CD8-positive, alpha-beta memory T cell (primary cell): Measurements from ENCODE around the gene NPAS2. TPM values are rescaled to one million over a fixed set of nuclear protein-coding genes. Genes with fewer than 3 reads are reported as not detected.

Experiments used
- CTCF ChIA-PET: fragments of 350-600 bp; sonication (Branson Sonifier 250); formaldehyde crosslinking; loops from one replicate; lab custom pipeline; 2021; ENCODE audit warnings: antibody characterized with exemption; lab: Charles Lee
- POLR2A ChIA-PET: fragments of 350-600 bp; sonication (Branson Sonifier 250); formaldehyde crosslinking; loops from one replicate; lab custom pipeline; 2021; ENCODE audit warnings: antibody characterized with exemption; lab: Charles Lee
- DNase-seq, 5 donors: peaks; one replicate each; pipeline versions ENCODE4 v3.0.0 to v3.0.0-alpha.2; 2020 to 2022; ENCODE audit warnings: mixed read lengths in 1 of 5
- H3K27ac ChIP-seq: one replicate; pipeline ENCODE4 v1.7.0; 2013; ENCODE audit warnings: low read depth, mild to moderate bottlenecking, low read length, moderate library complexity
- H3K27me3 ChIP-seq: 2 replicates; pipeline ENCODE4 v1.7.0; 2013; ENCODE audit warnings: low read length, mild to moderate bottlenecking; ENCODE audit not compliant: insufficient read depth, poor library complexity, severe bottlenecking
- H3K36me3 ChIP-seq: 2 replicates; pipeline ENCODE4 v1.7.0; 2013; ENCODE audit warnings: mild to moderate bottlenecking, low read length, moderate library complexity; ENCODE audit not compliant: insufficient read depth
- H3K4me1 ChIP-seq: 2 replicates; pipeline ENCODE4 v1.7.0; 2013; ENCODE audit warnings: mild to moderate bottlenecking, low read length, moderate library complexity; ENCODE audit not compliant: insufficient read depth
- H3K4me3 ChIP-seq: 2 replicates; pipeline ENCODE4 v1.7.0; 2013; ENCODE audit warnings: mild to moderate bottlenecking, low read length
- H3K9me3 ChIP-seq: 2 replicates; pipeline ENCODE4 v1.7.0; 2013; ENCODE audit warnings: mild to moderate bottlenecking, low read length
- H3K27ac Mint-ChIP-seq, 8 donors: one replicate each; pipeline ENCODE4 v1.8.0; 2020 to 2021; ENCODE audit warnings: mixed read lengths in 8 of 8, mild to moderate bottlenecking in 6 of 8, inconsistent platforms in 3 of 8, moderate library complexity in 3 of 8
- H3K27me3 Mint-ChIP-seq, 2 donors: one replicate each; pipeline ENCODE4 v1.8.0; 2020 to 2021; ENCODE audit warnings: mixed read lengths in 2 of 2, mild to moderate bottlenecking in 1 of 2, moderate library complexity in 1 of 2
- H3K36me3 Mint-ChIP-seq, 3 donors: one replicate each; pipeline ENCODE4 v1.8.0; 2020 to 2021; ENCODE audit warnings: mixed read lengths in 3 of 3, inconsistent platforms in 1 of 3, mild to moderate bottlenecking in 1 of 3
- H3K4me1 Mint-ChIP-seq, 3 donors: one replicate each; pipeline ENCODE4 v1.8.0; 2020 to 2021; ENCODE audit warnings: mixed read lengths in 3 of 3, inconsistent platforms in 1 of 3, mild to moderate bottlenecking in 1 of 3
- H3K4me3 Mint-ChIP-seq, 7 donors: one replicate each; pipeline ENCODE4 v1.8.0; 2020 to 2021; ENCODE audit warnings: mixed read lengths in 7 of 7, mild to moderate bottlenecking in 6 of 7, moderate library complexity in 4 of 7, inconsistent platforms in 2 of 7
- H3K9me3 Mint-ChIP-seq, 5 donors: one replicate each; pipeline ENCODE4 v1.8.0; 2020 to 2022; ENCODE audit warnings: mixed read lengths in 5 of 5, mild to moderate bottlenecking in 3 of 5, moderate library complexity in 2 of 5, inconsistent platforms in 1 of 5
- polyA plus RNA-seq: library from polyadenylated mRNA; unstranded; fragments of 300-500 nt; fragmentation: Illumina TruSeq; gene quantifications from one replicate; pipeline ENCODE4 v1.2.3, GENCODE V29; 2021
- total RNA-seq, 2 experiments: library from RNA; stranded (reverse); gene quantifications; one replicate each; pipeline ENCODE4 v1.2.3, GENCODE V29; 2021

The NPAS2 gene
- total and polyA plus RNA-seq, 3 experiments from 2014 or later = 0.75 to 1.8 (median 1.1) TPM

DNA sequence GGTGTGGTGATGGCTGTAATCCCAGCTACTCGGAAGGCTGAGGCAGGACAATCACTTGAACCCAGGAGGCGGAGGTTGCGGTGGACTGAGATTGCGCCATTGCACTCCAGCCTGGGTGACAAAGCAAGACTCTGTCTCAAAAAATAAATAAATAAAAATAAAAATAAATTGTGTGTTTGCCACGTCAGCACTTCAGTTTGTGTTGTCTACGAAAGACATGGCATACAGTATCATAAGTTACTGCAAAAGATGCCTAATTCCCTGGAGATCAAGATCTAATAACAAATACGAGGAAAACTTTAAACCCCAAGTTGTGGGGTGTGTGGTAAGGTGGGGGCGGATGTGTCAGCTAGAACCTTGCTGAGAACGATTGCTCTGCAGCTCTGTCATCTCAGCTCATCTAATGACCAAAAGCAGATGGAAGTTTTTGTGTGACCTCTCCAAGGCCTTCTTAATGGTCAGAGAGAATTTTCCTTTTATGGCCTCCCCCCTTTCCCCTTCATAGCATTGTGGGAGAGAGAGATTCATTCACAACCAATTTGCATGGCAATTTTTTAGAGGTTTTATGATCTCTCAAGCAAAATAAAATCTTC, 11.3 kb downstream of the NPAS2 start:
- CTCF ChIA-PET = no interaction called here
- no peaks in the 10 kb centered on the region for H3K36me3 Mint-ChIP-seq
- no peaks in the 10 kb centered on the region for H3K4me1 Mint-ChIP-seq
- no peak overlapping the region for H3K4me3 ChIP-seq
- no peak overlapping the region for H3K4me3 Mint-ChIP-seq
- H3K27ac ChIP-seq = no peak overlapping the region
- no peak for DNase-seq
- H3K27ac Mint-ChIP-seq = no peak overlapping the region
- H3K4me1 ChIP-seq = no peaks in the 10 kb centered on the region
- H3K36me3 ChIP-seq = no peaks in the 10 kb centered on the region
- POLR2A ChIA-PET = no interaction called here
- peaks cover 4% of the 10 kb centered on the region for H3K27me3 ChIP-seq
- H3K27me3 Mint-ChIP-seq = peaks cover 7 to 23% of the 10 kb centered on the region in 2 donors
- H3K9me3 Mint-ChIP-seq = peaks cover 0 to 9% (median 6%) of the 10 kb centered on the region in 5 donors
- no peaks in the 10 kb centered on the region for H3K9me3 ChIP-seq

DNA sequence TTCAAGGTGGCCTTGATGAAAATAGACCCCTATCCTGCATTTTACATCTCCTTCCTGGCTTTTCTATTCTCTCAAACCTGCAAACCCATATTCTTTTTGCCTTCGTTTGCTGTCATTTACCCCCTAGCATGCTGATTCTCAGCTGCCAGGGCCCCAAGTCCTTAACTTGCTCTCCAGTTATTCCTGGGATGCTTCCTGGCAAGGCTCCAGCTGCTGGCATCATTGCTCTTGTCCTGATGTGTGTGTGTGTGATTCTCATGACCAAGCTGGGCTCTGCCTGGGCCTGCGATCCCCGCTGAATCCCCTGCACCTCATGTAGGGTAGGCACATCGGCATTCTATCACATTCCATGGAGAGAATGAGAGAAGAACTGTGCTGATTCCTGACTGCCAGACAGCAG, 11.9 kb downstream of the NPAS2 start:
- Mint-ChIP-seq H3K27ac (no peak overlapping the region), H3K9me3 (peaks cover 0 to 9% (median 6%) of the 10 kb centered on the region in 5 donors), H3K27me3 (peaks cover 7 to 25% of the 10 kb centered on the region in 2 donors), H3K4me1 (no peaks in the 10 kb centered on the region), H3K36me3 (no peaks in the 10 kb centered on the region), H3K4me3 (no peak overlapping the region)
- no peak overlapping the region for H3K4me3 ChIP-seq
- no peaks in the 10 kb centered on the region for H3K4me1 ChIP-seq
- no peak for DNase-seq
- peaks cover 4% of the 10 kb centered on the region for H3K27me3 ChIP-seq
- H3K36me3 ChIP-seq = no peaks in the 10 kb centered on the region
- no peak overlapping the region for H3K27ac ChIP-seq
- no peaks in the 10 kb centered on the region for H3K9me3 ChIP-seq
- POLR2A ChIA-PET = no interaction called here
- CTCF ChIA-PET = no interaction called here

DNA sequence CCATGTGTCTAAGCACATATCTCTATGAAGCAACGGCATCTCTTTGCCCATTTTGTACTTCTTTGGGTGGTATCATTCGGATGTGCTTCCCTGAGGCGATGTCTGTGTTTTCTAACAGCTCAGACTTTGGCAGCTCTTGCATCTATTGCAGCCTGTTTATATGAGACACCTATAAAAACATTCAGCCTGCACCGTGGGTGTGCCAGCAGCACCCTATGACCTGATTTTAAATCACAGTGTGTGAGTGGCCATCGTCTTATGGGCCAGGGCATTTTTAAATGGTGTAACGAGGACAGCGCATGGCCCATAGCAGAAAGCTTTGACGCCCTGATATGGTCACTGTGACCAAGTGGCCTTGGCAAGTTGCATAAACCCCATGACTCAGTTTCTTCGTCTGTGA, 12.9 kb downstream of the NPAS2 start:
- Mint-ChIP-seq H3K27ac (peak overlapping the region in 1 of 8 donors; percentile 48), H3K36me3 (no peaks in the 10 kb centered on the region), H3K9me3 (peaks cover 0 to 7% (median 4%) of the 10 kb centered on the region in 5 donors), H3K4me3 (no peak overlapping the region), H3K4me1 (no peaks in the 10 kb centered on the region), H3K27me3 (peaks cover 7 to 29% of the 10 kb centered on the region in 2 donors)
- POLR2A ChIA-PET = no interaction called here
- H3K27me3 ChIP-seq = peaks cover 4% of the 10 kb centered on the region
- CTCF ChIA-PET = no interaction called here
- H3K4me1 ChIP-seq = no peaks in the 10 kb centered on the region
- no peaks in the 10 kb centered on the region for H3K9me3 ChIP-seq
- H3K27ac ChIP-seq = no peak overlapping the region
- no peak for DNase-seq
- no peaks in the 10 kb centered on the region for H3K36me3 ChIP-seq
- H3K4me3 ChIP-seq = no peak overlapping the region

DNA sequence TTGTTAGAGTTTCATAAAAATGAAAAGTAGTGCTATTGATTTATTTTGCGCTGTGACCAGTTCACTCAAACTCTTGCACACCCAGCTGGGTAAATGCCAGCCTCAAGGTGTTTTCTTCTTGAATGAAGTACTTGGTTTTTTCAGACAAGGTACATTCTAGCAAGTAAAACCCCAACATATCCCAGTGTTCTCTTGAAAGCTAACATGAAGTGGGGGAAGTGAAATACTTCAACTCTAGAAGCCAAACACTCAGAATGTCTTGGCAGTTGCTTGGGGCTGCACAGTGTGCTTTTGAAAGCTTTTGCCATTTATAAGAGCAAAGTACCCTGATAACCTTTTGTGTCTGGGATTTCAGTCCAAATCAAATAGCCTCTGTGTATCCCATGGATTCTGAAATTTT, 13.4 kb downstream of the NPAS2 start:
- ChIA-PET CTCF (no interaction called here), POLR2A (no interaction called here)
- peaks cover 4% of the 10 kb centered on the region for H3K27me3 ChIP-seq
- H3K9me3 ChIP-seq = no peaks in the 10 kb centered on the region
- Mint-ChIP-seq H3K9me3 (peaks cover 0 to 5% (median 3%) of the 10 kb centered on the region in 5 donors), H3K27ac (no peak overlapping the region), H3K27me3 (peaks cover 7 to 29% of the 10 kb centered on the region in 2 donors), H3K36me3 (no peaks in the 10 kb centered on the region), H3K4me3 (no peak overlapping the region), H3K4me1 (no peaks in the 10 kb centered on the region)
- H3K4me1 ChIP-seq = no peaks in the 10 kb centered on the region
- H3K36me3 ChIP-seq = no peaks in the 10 kb centered on the region
- no peak overlapping the region for H3K4me3 ChIP-seq
- DNase-seq = no peak
- H3K27ac ChIP-seq = no peak overlapping the region

DNA sequence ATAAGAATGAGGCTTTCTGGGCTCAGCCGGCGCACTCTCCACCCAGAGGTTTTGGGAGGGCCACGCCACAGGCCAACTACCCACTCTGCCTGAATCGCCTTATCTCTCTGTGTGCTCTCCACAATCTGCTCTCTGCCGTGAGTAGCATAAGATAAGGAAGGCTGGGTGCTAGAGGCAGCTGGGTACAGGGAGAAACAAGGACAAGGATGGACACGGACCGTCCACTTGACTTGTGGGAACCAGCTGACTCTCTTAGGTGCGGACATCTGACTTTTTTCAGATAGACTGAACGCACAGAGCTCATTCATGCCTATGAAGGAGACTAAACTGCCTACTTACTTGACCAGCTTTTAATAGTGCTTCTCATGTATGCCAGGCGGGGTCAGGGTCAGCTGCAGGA, 14.3 kb downstream of the NPAS2 start:
- ChIA-PET POLR2A (no interaction called here), CTCF (interaction anchor here (0.6 kb wide), 1 partner anchor 9 kb away, joined by 3 read pairs; no protein-coding TSS in a partner anchor)
- Mint-ChIP-seq H3K27ac (no peak overlapping the region), H3K4me3 (no peak overlapping the region), H3K27me3 (peaks cover 7 to 26% of the 10 kb centered on the region in 2 donors), H3K9me3 (peaks cover 0 to 3% (median 0%) of the 10 kb centered on the region in 5 donors), H3K36me3 (no peaks in the 10 kb centered on the region), H3K4me1 (no peaks in the 10 kb centered on the region)
- H3K27ac ChIP-seq = no peak overlapping the region
- H3K9me3 ChIP-seq = no peaks in the 10 kb centered on the region
- no peak for DNase-seq
- no peak overlapping the region for H3K4me3 ChIP-seq
- no peaks in the 10 kb centered on the region for H3K36me3 ChIP-seq
- no peaks in the 10 kb centered on the region for H3K4me1 ChIP-seq
- peaks cover 4% of the 10 kb centered on the region for H3K27me3 ChIP-seq

DNA sequence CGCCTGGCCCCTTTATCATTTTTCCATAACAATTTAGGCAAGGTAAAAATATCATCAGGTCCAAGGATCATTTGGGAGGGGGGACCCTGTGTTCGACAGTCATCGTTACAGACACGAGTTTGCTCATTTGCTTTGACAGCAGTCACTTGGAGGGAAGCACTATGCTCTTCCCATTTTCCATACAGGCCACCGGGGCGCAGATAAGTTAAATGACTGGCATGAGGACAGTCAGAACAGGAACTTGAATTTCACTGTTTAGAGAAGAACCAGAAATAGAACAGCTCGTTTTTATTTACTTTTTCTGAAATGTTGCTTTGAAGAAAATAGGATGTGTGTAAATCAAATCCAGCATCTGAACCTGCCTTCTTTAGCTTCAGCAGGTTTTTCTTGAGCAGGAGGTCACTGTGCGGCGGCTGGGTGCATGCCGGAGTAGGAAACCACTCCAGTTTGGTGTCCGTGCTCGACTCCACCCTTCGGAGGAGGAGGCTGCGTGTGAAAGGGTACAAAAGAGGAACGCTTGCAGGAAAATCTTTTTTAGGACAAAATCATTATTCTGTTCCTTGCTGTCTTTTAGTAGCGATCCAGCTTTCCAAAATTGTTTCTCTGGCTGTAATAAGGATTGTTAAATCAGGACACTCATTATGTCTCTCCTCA, 15.2 kb downstream of the NPAS2 start:
- Mint-ChIP-seq H3K4me3 (no peak overlapping the region), H3K36me3 (no peaks in the 10 kb centered on the region), H3K27me3 (peaks cover 7 to 20% of the 10 kb centered on the region in 2 donors), H3K27ac (no peak overlapping the region), H3K9me3 (peaks cover 0 to 3% (median 0%) of the 10 kb centered on the region in 5 donors), H3K4me1 (no peaks in the 10 kb centered on the region)
- DNase-seq = no peak
- Histone ChIP-seq H3K27ac (no peak overlapping the region), H3K4me3 (no peak overlapping the region), H3K27me3 (peaks cover 4% of the 10 kb centered on the region), H3K36me3 (no peaks in the 10 kb centered on the region), H3K9me3 (no peaks in the 10 kb centered on the region), H3K4me1 (no peaks in the 10 kb centered on the region)
- ChIA-PET CTCF (no interaction called here), POLR2A (no interaction called here)

DNA sequence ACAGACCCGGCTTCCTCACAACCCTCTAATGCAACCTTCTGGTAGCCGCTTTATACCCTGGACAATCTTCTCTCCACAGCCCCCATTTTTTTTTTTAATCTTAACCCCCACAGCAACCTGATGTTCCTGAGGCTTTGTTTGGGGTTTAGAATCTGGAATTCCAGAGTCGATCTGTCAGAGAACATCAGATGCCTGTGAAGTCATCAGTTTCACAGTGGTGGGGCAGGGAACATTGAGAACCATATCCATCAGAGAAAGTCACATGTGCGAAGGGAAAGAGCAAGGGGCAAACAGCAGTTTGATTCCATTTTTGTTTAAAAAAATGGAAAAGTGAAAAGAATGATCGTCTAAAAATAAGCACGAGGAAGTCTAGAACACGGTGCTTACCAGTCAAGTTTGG, 20.6 kb downstream of the NPAS2 start:
- Histone ChIP-seq H3K36me3 (no peaks in the 10 kb centered on the region), H3K27me3 (peaks cover 14% of the 10 kb centered on the region), H3K4me1 (no peaks in the 10 kb centered on the region), H3K27ac (no peak overlapping the region), H3K9me3 (no peaks in the 10 kb centered on the region), H3K4me3 (no peak overlapping the region)
- no peak overlapping the region for H3K27ac Mint-ChIP-seq
- no peaks in the 10 kb centered on the region for H3K9me3 Mint-ChIP-seq
- H3K27me3 Mint-ChIP-seq = peaks cover 6 to 44% of the 10 kb centered on the region in 2 donors
- POLR2A ChIA-PET = no interaction called here
- CTCF ChIA-PET = no interaction called here
- H3K4me1 Mint-ChIP-seq = no peaks in the 10 kb centered on the region
- DNase-seq = no peak
- H3K4me3 Mint-ChIP-seq = no peak overlapping the region
- H3K36me3 Mint-ChIP-seq = peaks cover 0 to 4% (median 1%) of the 10 kb centered on the region in 3 donors

DNA sequence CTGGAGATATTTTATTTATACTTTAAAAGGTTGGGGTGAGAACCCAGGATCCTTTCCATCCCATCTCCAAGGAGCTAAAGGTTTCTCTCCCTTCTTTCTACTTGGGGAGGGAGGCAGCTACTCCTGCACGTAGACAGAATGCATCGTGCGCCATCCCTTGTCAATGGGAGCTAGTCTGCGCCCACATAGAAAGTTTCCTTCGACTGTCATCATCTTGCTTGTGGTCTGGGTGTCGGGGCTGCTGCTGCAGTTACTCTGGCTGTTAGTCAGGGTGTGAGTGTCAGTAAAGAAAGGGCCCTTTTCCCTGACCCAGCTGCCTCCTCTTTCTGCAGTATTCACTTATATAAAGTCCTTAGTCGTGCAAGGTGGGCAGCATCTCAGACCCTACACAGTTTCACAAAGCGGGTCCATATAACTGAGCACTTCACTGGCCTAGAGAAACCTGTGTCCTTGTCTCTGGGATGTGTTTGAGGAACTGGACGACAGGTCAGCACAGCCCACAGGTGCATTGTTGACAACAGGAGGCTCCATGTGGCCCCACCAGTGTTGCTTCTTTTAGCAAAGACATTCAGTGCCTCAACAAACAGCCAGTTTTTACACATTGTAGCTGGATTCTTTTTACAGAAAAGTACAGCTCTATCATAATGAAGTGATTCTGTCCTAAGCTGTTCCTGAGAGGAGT, 22.4 kb downstream of the NPAS2 start:
- Histone ChIP-seq H3K27ac (no peak overlapping the region), H3K4me3 (no peak overlapping the region), H3K36me3 (no peaks in the 10 kb centered on the region), H3K27me3 (peaks cover 9% of the 10 kb centered on the region), H3K4me1 (no peaks in the 10 kb centered on the region), H3K9me3 (no peaks in the 10 kb centered on the region)
- no peak overlapping the region for H3K27ac Mint-ChIP-seq
- H3K9me3 Mint-ChIP-seq = no peaks in the 10 kb centered on the region
- ChIA-PET CTCF (interaction anchor here (0.7 kb wide), 1 partner anchor 949 kb away, joined by 3 read pairs; no protein-coding TSS in a partner anchor), POLR2A (no interaction called here)
- peaks cover 6 to 38% of the 10 kb centered on the region in 2 donors for H3K27me3 Mint-ChIP-seq
- no peak overlapping the region for H3K4me3 Mint-ChIP-seq
- no peaks in the 10 kb centered on the region for H3K4me1 Mint-ChIP-seq
- DNase-seq = no peak
- H3K36me3 Mint-ChIP-seq = peaks cover 0 to 4% (median 1%) of the 10 kb centered on the region in 3 donors
